Memory B cell (primary cell): ENCODE data around the gene FOXP2.

Source experiments
- ATAC-seq: fragments of 150-1000 bp; cut with Tn5 transposase; 2 replicates; pipeline ENCODE4 v1.10.0; 2021; ENCODE audit warnings: low read depth, mild to moderate bottlenecking, moderate library complexity
- DNase-seq, 2 donors: peaks; one replicate each; pipeline ENCODE4 v3.0.0; 2022; ENCODE audit warnings: low spot score in 2 of 2
- H3K27ac Mint-ChIP-seq: one replicate; pipeline ENCODE4 v1.8.0; 2022; ENCODE audit warnings: mild to moderate bottlenecking, moderate library complexity, mixed read lengths
- H3K27me3 Mint-ChIP-seq: one replicate; pipeline ENCODE4 v1.8.0; 2022; ENCODE audit warnings: mixed read lengths
- H3K36me3 Mint-ChIP-seq: one replicate; pipeline ENCODE4 v1.8.0; 2022; ENCODE audit warnings: mild to moderate bottlenecking, mixed read lengths
- H3K4me1 Mint-ChIP-seq: one replicate; pipeline ENCODE4 v1.8.0; 2022; ENCODE audit warnings: mixed read lengths
- H3K4me3 Mint-ChIP-seq: one replicate; pipeline ENCODE4 v1.8.0; 2022; ENCODE audit warnings: mild to moderate bottlenecking, moderate library complexity, mixed read lengths
- H3K9me3 Mint-ChIP-seq: one replicate; pipeline ENCODE4 v1.8.0; 2022; ENCODE audit warnings: mixed read lengths

FOXP2 gene

GRCh38 chr7:114740941-114741340 lies 326.3 kb downstream of the FOXP2 start:
- H3K4me1 Mint-ChIP-seq = no peaks in the 10 kb centered on the region
- ATAC-seq = no peak
- H3K4me3 Mint-ChIP-seq = no peak overlapping the region
- no peaks in the 10 kb centered on the region for H3K27me3 Mint-ChIP-seq
- H3K36me3 Mint-ChIP-seq = no peaks in the 10 kb centered on the region
- DNase-seq = no peak
- H3K9me3 Mint-ChIP-seq = no peaks in the 10 kb centered on the region
- H3K27ac Mint-ChIP-seq = no peak overlapping the region

DNA sequence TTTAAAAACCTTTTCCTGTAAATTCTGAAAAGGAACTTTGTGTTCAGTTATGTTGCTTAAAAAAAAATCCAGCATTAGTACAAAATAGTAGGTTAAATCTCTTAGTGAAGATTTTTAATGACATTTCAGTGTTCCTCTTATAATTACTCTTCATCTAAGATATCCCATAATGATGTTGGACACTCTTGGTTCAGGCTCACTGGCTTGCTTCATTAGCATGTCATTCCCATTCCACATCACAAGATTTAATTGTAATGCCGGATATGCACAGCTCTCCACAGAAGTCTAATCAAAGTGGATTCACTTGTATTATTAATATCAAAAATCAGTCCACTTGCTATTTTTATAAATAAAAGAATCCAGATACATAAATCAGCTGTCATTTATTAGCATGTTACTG lies 327.3 kb downstream of the FOXP2 start:
- Mint-ChIP-seq H3K9me3 (no peaks in the 10 kb centered on the region), H3K27ac (no peak overlapping the region), H3K4me1 (no peaks in the 10 kb centered on the region), H3K27me3 (no peaks in the 10 kb centered on the region), H3K4me3 (no peak overlapping the region), H3K36me3 (no peaks in the 10 kb centered on the region)
- no peak for ATAC-seq
- DNase-seq = no peak
